HG03457 (cell line): ENCODE data around the gene IRF5.
"Not testable (repeated sequence)": the region's sequence is repeated elsewhere in the genome, so short reads cannot be mapped to it uniquely, and the experiment has no call there.

Experiments used
- ATAC-seq: cut with Tn5 transposase; IDR thresholded peaks from one replicate; pipeline ENCODE4 v1.9.1; 2021; ENCODE audit warnings: moderate number of reproducible peaks; ENCODE audit not compliant: unreplicated experiment

Gene IRF5

GRCh38 chr7:128954830-128955802, 17.4 kb downstream of the IRF5 start:
- ATAC-seq = no peak

GRCh38 chr7:128955981-128956380, 18.3 kb downstream of the IRF5 start:
- no peak for ATAC-seq

GRCh38 chr7:128959296-128959695, 21.6 kb downstream of the IRF5 start:
- no peak for ATAC-seq

GRCh38 chr7:128961030-128961659, 23.4 kb downstream of the IRF5 start:
- no peak for ATAC-seq

GRCh38 chr7:128962899-128963298, 25.2 kb downstream of the IRF5 start:
- no peak for ATAC-seq

GRCh38 chr7:128963327-128963757, 25.6 kb downstream of the IRF5 start:
- ATAC-seq = no peak

- ATAC-seq = no peak
Observed at GRCh38 chr7:128968624-128969023, 30.9 kb downstream of the IRF5 start.

GRCh38 chr7:128974241-128974934, 36.7 kb downstream of the IRF5 start:
- no peak for ATAC-seq

GRCh38 chr7:128982105-128982504, 44.4 kb downstream of the IRF5 start:
- no peak for ATAC-seq

GRCh38 chr7:128985660-128986059, 47.9 kb downstream of the IRF5 start:
- no peak for ATAC-seq

- no peak for ATAC-seq
Observed at GRCh38 chr7:128986609-128987008, 48.9 kb downstream of the IRF5 start.

- no peak for ATAC-seq
Observed at GRCh38 chr7:128988372-128988771, 50.6 kb downstream of the IRF5 start.

GRCh38 chr7:128989961-128990360, 52.2 kb downstream of the IRF5 start:
- no peak for ATAC-seq

GRCh38 chr7:128993419-128993818, 55.7 kb downstream of the IRF5 start:
- ATAC-seq = no peak

- not testable (repeated sequence) for ATAC-seq
Observed at GRCh38 chr7:128994560-128994959, 56.8 kb downstream of the IRF5 start.

- no peak for ATAC-seq
Observed at GRCh38 chr7:128997181-128997580, 59.5 kb downstream of the IRF5 start.
